Neural progenitor cell (in vitro differentiated cells): ENCODE measurements around the gene IQCE.

Experiments
- EZH2 ChIP-seq: fragments of 200-600 bp; sonication (generic); IDR thresholded peaks from 2 replicates; pipeline ENCODE4 v1.6.1; 2017; ENCODE audit warnings: antibody characterized with exemption, mild to moderate bottlenecking, moderate library complexity
- EZH2phosphoT487 ChIP-seq: fragments of 200-600 bp; sonication (generic); IDR thresholded peaks from 2 replicates; pipeline ENCODE4 v1.6.1; 2017; ENCODE audit warnings: antibody characterized with exemption

DNA sequence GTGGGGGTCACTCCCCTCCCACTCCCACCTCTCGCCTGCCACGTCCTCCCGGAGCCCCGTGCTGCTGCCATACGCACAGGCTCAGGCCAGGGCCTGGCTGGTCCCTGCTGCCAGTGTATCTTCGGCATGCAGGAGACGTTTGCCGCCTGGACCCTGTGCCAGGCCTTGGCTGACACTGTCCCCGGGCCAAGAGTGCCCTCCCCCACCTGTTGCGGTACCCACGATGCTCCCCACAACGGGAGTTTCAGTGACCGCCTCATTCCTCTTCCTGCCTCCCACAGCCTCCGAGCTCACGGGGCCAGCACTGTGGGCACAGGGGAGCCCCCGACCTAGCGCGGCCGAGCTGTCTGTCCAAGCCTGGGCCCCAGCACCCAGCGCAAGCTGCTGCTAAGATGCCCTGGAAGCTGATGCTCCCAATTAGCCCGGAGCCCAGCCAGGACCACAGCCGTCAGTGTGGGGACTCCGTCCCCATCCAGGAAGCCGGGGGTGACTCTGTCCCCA is 80.5 kb downstream of the IQCE start:
- TF ChIP-seq EZH2phosphoT487 = no peak
- no peak for TF ChIP-seq EZH2
